K562 (cell line): ENCODE data around the gene ARL4D. TPM values are rescaled to one million over a fixed set of nuclear protein-coding genes. Genes with fewer than 3 reads are reported as not detected.

Experiments
- CXXC5 ChIP-seq: fragments of 250-450 bp; sonication (Bioruptor Pico); IDR thresholded peaks from 2 replicates; pipeline ENCODE4 v1.8.0; 2022; ENCODE audit warnings: inconsistent platforms, mild to moderate bottlenecking, moderate library complexity
- ELF4 ChIP-seq: fragments of 450-650 bp; formaldehyde crosslinking; IDR thresholded peaks from 2 replicates; pipeline ENCODE4 v1.4.0; 2022; ENCODE audit warnings: missing genetic modification characterization
- HMG20A ChIP-seq: fragments of 450-650 bp; formaldehyde crosslinking; conservative IDR thresholded peaks from 2 replicates; pipeline ENCODE4 v1.4.0; 2020; ENCODE audit warnings: mild to moderate bottlenecking, mixed read lengths
- KLF6 ChIP-seq: fragments of 250-450 bp; sonication (Bioruptor Pico); IDR thresholded peaks from 2 replicates; pipeline ENCODE4 v1.4.0; 2020; ENCODE audit warnings: mild to moderate bottlenecking, moderate library complexity, borderline replicate concordance
- MEIS2 ChIP-seq: fragments of 450-650 bp; IDR thresholded peaks from 2 replicates; pipeline ENCODE4 v1.6.1; 2014; ENCODE audit warnings: mild to moderate bottlenecking; ENCODE audit not compliant: partially characterized antibody
- PREB ChIP-seq: sonication (generic); formaldehyde crosslinking; IDR thresholded peaks from 2 replicates; pipeline ENCODE4 v1.8.1; 2023; ENCODE audit warnings: mild to moderate bottlenecking, missing genetic modification reagents
- THRB ChIP-seq: fragments of 450-650 bp; formaldehyde crosslinking; conservative IDR thresholded peaks from 2 replicates; pipeline ENCODE4 v1.4.0; 2022; ENCODE audit warnings: mild to moderate bottlenecking, missing genetic modification characterization
- ZNF311 ChIP-seq: fragments of 250-450 bp; sonication (Bioruptor Pico); IDR thresholded peaks from 2 replicates; pipeline ENCODE4 v1.4.0; 2020; ENCODE audit warnings: mild to moderate bottlenecking, moderate library complexity
- ZNF518B ChIP-seq: fragments of 250-450 bp; sonication (Bioruptor Pico); IDR thresholded peaks from 2 replicates; pipeline ENCODE4 v1.5.0; 2021; ENCODE audit warnings: mild to moderate bottlenecking, moderate library complexity
- ZNF79 ChIP-seq: fragments of 250-450 bp; sonication (Bioruptor Pico); IDR thresholded peaks from 2 replicates; pipeline ENCODE4 v1.4.0; 2020; ENCODE audit warnings: low read depth, mild to moderate bottlenecking, moderate library complexity
- polyA plus RNA-seq, 8 experiments: library from polyadenylated mRNA; depleted of rRNA in 4 of 8; stranded (reverse) in 5 of 8; unstranded in 3 of 8; fragments of >200 nt; fragmentation: Nextera tagmentation in 2 of 8; fragmentation: Illumina TruSeq in 1 of 8; extraction: Ambion mirVana in 2 of 8; extraction: Trizol in 1 of 8; gene quantifications; 2 replicates each; pipeline versions ENCODE4 v1.2.1 to v1.2.3, GENCODE V29; 2011 to 2014; ENCODE audit warnings: inconsistent platforms in 1 of 8, missing spikeins in 1 of 8
- total RNA-seq, 7 experiments: library from RNA; depleted of rRNA in 6 of 7; stranded (reverse); fragments of >200 nt in 6 of 7; fragmentation: Illumina TruSeq in 2 of 7; extraction: Trizol in 2 of 7; gene quantifications; 2 replicates each; pipeline versions ENCODE4 v1.2.1 to v1.2.3, GENCODE V29; 2011 to 2021; ENCODE audit warnings: low replicate concordance in 1 of 7
- TF ChIP-seq, protein P1 (sequence below): fragments of 200-800 bp; sonication (Bioruptor generic); IDR thresholded peaks from 2 replicates; pipeline ENCODE4 v1.6.1; 2017; ENCODE audit warnings: missing genetic modification characterization, missing compliant biosample characterization
- TF ChIP-seq, protein P2 (sequence below): IDR thresholded peaks from 2 replicates; pipeline ENCODE4 v1.6.1; 2012; ENCODE audit warnings: low read depth, low read length, improper control_type of control experiment, borderline replicate concordance
- TF ChIP-seq, protein P3 (sequence below): fragments of 250-450 bp; sonication (Bioruptor Pico); IDR thresholded peaks from 2 replicates; pipeline ENCODE4 v1.5.0; 2020; ENCODE audit warnings: mild to moderate bottlenecking

ARL4D gene
- total and polyA plus RNA-seq, 9 of the 15 experiments (the other 6 are each of a cell fraction or from before 2014, with no cell fraction given), result 0.07 to 0.53 (median 0.28) TPM; not detected in 1

GRCh38 chr17:43352579-43353331, 46.0 kb upstream of the ARL4D start (continued):
- TF ChIP-seq ZNF518B (CRISPR knock-in tag) (peak; percentile 86; the same call in 1 of the 2 replicates), PREB (CRISPR knock-in tag) (no peak), ZNF311 (CRISPR knock-in tag) (0 out of 2 replicates have a peak, but pooled peaks have one; percentile 79), CXXC5 (CRISPR knock-in tag) (0 out of 2 replicates have a peak, but pooled peaks have one; percentile 32), MEIS2 (peak; percentile 57), ZNF79 (CRISPR knock-in tag) (peak; percentile 95), THRB (CRISPR knock-in tag) (peak; percentile 93), KLF6 (CRISPR knock-in tag) (peak; percentile 98), ELF4 (CRISPR knock-in tag) (0 out of 2 replicates have a peak, but pooled peaks have one; percentile 40), HMG20A (CRISPR knock-in tag) (0 out of 2 replicates have a peak, but pooled peaks have one; percentile 58)
- TF ChIP-seq, protein P1, sequence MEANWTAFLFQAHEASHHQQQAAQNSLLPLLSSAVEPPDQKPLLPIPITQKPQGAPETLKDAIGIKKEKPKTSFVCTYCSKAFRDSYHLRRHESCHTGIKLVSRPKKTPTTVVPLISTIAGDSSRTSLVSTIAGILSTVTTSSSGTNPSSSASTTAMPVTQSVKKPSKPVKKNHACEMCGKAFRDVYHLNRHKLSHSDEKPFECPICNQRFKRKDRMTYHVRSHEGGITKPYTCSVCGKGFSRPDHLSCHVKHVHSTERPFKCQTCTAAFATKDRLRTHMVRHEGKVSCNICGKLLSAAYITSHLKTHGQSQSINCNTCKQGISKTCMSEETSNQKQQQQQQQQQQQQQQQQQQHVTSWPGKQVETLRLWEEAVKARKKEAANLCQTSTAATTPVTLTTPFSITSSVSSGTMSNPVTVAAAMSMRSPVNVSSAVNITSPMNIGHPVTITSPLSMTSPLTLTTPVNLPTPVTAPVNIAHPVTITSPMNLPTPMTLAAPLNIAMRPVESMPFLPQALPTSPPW, result peak; percentile 61
- TF ChIP-seq, protein P2, sequence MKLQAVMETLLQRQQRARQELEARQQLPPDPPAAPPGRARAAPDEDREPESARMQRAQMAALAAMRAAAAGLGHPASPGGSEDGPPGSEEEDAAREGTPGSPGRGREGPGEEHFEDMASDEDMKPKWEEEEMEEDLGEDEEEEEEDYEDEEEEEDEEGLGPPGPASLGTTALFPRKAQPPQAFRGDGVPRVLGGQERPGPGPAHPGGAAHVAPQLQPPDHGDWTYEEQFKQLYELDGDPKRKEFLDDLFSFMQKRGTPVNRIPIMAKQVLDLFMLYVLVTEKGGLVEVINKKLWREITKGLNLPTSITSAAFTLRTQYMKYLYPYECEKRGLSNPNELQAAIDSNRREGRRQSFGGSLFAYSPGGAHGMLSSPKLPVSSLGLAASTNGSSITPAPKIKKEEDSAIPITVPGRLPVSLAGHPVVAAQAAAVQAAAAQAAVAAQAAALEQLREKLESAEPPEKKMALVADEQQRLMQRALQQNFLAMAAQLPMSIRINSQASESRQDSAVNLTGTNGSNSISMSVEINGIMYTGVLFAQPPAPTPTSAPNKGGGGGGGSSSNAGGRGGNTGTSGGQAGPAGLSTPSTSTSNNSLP, result no peak
- TF ChIP-seq, protein P3, sequence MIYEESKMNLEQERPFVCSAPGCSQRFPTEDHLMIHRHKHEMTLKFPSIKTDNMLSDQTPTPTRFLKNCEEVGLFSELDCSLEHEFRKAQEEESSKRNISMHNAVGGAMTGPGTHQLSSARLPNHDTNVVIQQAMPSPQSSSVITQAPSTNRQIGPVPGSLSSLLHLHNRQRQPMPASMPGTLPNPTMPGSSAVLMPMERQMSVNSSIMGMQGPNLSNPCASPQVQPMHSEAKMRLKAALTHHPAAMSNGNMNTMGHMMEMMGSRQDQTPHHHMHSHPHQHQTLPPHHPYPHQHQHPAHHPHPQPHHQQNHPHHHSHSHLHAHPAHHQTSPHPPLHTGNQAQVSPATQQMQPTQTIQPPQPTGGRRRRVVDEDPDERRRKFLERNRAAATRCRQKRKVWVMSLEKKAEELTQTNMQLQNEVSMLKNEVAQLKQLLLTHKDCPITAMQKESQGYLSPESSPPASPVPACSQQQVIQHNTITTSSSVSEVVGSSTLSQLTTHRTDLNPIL (CRISPR knock-in tag), result peak; percentile 94
